Activated CD4-positive, CD25-positive, alpha-beta regulatory T cell treated with anti-CD3 and anti-CD28 coated beads, Interleukin-2, amount 50 U/mL, for 24 hours (primary cell): Measurements from ENCODE around the gene ADAMTS12.

ENCODE experiments used
- ATAC-seq, 2 donors: fragments of 150-1000 bp; cut with Tn5 transposase; one replicate each; pipeline ENCODE4 v1.10.0; 2021; ENCODE audit warnings: mild to moderate bottlenecking in 1 of 2, moderate library complexity in 1 of 2

Gene ADAMTS12

DNA sequence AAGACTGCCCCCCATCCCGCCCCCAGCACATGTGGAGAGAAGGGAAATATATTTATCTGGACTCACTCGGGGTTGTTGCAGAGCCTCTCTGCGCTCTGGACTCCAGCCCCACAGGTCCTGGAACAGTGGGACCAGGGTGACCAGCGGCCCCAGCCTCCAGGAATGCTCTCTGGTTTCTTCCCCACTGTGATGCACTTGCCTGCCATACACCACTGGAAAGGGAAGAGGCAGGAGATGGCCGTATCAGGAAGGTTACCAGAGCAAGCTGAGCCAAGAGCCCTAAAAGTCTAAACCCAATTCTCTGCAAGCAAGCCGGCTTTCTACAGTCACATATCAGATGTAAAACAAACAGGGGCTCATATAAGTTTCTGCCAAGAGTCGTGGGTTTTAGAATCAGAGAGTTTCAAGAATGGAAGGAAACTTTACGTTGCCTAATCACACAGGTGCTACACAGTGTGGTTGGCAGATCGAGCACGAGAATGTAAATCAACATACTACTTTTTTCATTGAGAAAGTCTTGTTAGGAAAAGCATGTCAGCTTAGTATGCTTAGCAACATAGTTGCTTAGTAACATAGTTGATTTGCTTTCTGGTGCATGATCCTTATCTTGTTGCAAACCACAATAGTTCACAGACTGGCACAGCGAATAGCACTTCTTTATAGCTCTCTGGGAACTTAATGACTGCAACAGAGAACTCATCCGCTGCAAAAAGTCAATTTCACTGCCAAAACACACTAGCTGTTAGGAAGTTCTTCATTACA lies 249.9 kb downstream of the ADAMTS12 start:
- ATAC-seq = no peak

DNA sequence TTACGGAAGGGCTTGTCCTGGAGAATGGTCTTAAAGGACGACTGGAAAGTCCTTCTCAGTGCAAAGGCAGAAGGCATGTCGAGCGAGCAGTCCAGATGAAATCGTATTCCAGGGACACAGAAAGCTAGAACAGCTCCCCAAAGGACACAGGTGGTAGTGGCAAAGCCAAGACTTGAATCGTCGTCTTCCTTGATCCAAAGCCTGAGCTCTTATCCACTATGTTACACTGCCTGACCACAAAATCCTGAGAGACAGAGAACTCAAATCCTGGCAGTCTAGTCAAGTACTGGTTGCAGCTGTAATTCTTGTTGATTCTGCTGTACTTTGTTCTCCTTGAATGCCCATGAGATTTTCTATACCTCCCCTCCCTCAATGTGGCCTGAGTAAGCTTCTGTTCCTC lies 252.3 kb downstream of the ADAMTS12 start:
- ATAC-seq = no peak

DNA sequence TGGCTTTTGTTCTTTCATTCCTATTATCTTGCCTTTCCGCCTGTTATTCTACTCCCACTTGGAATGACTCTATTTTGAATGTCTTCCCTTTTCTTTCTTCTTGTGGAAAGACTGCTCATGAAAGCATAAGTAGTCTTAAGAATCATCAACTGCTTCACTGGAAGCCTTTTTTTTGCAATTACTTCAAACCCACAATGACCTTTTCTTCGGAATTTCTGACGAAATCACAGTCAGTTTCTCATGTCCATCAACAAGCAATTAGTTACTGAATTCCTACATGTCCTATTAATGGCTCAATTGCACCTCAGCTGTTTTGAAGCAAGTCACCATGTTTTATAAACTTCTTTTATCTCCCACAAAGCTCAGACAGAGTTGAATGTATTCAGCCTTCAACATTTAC lies 254.8 kb downstream of the ADAMTS12 start:
- no peak for ATAC-seq

DNA sequence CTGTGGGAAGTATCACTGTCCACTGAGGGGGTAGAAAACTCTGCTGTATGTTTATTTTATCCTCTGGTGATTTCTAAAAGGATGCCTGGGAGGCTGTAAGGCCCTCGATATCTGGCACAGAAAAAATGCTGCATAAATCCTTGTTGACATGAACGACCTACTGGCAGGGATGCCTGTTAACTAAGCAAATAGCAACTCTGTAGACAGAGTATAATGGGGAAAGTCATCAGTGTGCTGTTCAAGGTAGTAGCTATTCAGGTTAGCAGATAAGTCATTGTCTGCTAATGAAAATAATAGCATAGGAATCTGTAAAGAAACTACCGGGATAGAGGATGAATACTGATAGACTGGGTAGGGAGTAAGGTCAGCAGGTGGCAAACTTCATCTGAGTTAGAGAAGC lies 256.2 kb downstream of the ADAMTS12 start:
- no peak for ATAC-seq

DNA sequence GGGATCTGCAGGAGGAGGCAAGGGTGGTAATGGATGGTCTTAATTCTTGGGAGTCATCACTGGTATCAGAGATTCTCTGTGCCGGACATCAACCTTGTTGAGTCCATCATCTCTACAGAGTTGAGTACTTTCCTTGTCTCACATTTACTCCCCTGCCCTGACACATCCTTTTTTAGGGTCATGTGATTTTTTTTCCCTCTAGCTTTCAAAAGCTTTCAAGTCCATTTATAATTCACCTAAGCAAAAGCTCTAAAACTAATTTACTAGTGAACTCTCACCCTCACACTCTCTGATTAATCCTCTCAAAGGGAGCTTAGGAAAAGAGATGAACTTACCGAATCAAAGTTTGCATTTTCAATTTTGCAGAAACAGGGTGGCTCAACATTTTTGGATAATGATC lies 258.1 kb downstream of the ADAMTS12 start:
- no peak for ATAC-seq

DNA sequence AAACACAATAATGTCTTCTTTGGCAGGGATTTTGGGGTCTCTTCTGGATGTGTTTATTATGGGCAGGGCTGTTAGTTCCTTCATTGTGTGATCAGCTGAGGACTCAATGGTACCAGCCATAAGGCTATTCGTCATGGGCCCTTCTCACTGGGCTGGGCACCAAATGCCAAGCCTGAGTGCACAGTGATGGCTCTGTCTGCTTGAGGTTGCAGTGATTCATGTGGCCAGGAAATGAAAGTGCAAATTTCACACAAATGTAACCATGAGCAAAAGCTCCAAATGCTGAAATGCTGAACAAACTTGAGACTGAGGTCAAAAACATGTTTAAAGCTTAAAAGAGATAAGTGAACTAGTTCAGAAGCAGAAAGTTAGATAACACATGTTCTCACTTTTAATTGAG lies 260.0 kb downstream of the ADAMTS12 start:
- ATAC-seq = no peak

DNA sequence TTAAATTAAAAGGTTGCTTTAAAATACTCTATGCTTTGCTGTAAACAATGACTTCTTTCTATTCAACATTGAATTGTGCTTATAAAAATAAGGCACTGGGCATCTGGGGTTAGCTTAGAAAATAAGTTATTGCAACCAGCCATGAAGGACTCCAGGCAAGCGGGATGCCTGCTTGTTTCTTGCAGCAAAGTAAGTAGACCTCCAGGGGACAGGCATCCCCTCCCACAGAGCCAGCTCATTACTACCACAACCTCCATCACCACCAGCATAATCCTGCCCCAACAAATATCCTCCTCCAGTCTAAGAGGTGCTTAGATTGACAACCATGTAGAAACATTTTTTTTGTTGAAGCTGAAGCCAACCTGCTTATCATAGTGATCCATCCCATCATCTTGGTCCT lies 260.7 kb downstream of the ADAMTS12 start:
- ATAC-seq = no peak

DNA sequence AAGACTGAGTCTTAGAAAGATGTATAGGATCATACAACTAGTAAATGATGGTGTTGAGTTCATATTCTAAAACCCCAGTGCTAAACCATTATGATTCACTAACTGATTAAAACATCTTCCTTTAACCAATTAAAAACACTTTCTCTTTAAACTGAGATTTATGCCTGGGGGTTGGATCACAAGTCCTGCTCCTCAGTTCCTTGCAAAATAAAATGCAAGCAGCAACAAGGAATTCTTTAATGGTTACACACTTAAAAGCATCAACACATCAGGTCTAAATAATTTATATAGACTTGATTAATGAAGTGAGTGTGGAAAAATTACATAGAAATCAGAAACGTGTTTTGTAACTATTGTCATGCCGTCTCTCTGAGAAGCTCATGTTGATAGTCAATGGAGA lies 261.8 kb downstream of the ADAMTS12 start:
- no peak for ATAC-seq

DNA sequence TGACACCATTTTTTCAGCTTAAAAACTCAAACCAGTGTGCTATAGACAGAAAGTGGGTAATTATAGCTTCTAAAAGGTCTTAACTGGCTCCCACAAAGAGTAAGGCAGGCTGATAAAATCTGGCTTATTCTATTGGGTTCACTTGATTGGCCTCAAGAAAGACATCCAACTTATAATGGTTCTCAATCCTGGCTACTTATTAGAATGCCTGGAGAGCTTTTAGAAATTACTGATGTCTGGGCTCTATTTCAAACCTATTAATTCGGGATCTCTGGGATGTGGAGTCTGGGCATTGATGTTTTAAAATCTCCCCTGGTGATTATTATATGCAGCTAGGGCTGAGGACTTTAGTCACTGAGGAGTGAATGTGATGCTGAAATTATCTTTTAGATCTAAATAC lies 263.0 kb downstream of the ADAMTS12 start:
- ATAC-seq = no peak

DNA sequence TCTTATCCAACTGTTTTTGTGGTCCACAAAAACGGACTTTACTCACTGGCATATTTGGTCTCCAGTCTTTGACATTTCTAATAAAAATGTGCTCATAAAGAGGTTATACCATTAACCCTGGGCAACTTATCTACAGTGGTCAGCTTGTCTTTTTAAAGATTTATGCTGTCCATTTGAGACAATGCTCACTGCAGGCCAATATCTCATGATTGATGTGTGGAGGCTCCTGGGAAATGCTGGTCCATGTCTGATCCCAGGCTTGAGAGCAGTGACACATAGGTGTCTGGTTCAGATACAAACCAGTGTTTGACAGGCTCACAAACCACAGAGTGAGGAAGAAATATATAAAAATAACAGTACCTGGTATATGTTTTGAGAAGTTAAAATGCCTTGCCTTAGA lies 270.3 kb downstream of the ADAMTS12 start:
- ATAC-seq = no peak

DNA sequence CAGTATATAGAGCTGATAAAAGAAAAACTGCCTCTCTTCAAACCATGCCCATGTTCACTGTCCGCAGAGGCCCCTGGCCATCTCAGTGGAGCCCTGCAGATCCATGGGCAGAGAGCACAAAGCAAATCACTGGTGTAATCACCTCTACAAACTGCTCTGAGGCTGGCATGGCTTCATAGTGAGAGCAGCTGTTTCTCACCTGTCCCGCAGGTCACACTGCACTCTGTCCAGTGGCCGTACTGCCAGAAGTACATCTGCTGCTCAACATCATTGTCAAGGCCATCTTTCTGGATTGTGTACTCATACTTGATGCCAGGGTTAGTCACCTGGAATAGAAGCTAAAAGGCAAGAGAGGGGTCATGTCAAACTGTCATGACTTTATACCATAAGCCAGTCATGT lies 277.8 kb downstream of the ADAMTS12 start:
- no peak for ATAC-seq

DNA sequence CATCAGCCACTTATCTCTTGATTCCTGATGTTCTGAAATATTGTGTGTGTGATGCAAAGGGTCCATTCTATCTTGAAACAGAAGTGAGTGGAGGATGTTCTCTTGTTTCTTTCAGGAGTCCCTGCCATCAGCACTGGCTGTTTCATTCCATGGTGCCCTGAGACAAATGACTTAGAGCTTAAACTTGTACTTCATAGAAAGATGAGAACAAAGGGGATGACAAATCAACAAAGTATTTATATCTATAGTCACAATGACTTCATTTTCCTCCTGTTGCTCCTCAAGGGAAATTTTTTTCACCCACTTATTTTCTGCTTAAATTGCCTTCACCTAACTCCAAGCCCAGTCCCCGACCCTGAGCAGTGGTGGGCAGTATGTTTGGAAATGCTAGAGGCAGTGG lies 279.4 kb downstream of the ADAMTS12 start:
- no peak for ATAC-seq

DNA sequence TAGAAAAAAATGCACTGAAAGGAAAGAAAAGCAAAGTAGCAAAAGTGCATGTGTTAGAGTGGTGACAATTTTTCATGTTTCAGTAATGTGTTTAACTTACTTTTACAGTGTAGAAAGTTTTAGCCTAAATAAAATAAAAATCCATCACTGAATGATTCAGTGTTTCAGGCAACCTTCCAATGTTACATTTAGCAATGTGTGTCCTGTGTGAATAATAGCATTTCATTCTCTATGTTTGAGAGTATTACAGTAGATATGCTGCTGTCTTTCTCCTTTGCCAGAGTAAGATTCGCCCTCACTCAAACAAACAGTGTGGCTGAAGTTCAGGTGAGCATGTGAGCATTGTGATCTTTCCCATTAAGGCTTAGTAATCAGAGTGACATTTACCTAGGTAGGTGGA lies 279.9 kb downstream of the ADAMTS12 start:
- ATAC-seq = no peak

DNA sequence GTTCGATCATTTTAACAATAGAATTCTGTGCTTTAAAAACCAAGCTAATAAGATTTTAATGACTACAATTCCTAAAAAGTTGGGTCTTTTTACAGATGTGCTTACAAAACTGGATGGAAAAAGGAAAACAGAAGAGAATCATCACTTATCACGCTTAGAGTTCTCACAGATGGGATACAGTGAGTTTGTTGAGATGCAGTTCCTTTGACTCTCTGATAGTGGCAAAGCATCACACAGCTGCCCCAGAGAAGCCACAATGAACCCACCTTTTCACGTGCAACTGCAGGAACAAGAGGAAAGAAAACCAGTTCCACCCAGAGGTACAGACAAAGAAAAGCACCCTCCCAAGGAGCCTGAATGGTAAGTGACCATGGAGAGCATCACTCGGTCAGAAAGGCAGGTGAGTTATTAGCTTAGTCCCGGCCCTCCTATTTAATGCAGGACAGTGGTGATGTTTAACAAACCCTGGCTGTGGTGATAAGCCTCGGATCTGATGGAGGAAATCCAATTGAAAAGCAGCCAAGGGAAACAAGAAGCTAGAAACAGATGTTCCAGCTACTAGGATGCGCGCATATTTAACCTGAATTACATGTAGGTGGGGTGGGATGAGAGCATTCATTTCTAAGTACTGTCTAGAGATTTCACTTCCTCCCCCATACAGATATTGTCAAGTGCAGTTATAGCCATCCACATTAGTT lies 283.3 kb downstream of the ADAMTS12 start:
- ATAC-seq = no peak

DNA sequence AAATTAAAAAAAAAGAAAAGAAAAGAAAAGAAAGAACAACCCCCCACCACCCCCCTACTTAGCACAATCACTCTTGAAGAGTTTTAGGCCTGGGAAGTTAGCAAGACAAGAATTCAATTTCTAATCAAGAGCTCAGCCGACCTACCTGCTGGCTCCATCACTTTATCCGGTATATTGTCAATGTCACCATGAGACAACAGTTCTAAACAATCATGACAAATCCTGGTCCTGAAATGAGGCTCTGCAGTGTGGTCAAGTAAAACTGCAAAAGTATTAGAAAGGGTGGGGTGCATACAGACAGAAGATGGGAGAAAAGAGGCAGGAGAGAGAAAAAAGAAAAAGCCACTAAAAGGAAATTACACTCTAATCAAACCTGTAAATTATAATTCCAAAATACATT lies 287.3 kb downstream of the ADAMTS12 start:
- ATAC-seq = no peak

DNA sequence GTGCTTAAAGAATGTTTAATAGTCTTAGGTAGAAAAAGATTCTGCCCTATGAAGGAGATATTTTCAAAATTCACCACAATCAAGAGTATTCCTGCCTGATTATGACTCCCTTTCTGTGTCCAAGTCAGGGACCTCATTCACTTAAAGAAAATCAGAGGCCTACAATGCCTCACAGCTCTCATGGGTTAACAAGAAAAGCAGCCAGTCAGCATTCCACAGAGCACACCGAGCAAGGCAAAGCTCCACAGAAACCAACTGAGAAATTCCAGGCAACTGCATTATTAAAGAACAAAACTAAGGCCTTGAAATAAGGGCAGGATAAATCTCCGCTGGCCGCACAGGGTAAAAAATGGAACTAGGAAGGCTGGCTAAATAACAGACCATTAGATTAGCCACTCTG lies 289.9 kb downstream of the ADAMTS12 start:
- no peak for ATAC-seq

DNA sequence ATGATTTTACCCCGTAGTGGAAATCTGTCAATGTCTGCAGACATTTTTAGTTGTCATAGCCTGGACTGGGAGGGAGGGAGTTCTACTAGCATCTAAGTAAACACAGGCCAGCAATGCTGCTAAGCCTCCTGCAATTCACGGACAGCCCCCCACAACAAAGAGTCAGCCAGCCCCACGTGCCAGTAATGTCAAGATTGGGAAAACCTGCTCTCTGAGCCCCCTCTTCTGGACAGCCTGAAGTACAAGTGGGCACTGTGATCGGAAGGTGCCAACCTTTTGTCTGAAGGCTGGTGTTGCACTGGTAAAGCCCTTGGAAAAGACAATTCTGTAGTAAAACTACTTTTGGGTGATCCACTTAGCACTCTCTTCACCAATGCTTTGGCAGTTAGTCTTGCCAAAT lies 296.5 kb downstream of the ADAMTS12 start:
- no peak for ATAC-seq

DNA sequence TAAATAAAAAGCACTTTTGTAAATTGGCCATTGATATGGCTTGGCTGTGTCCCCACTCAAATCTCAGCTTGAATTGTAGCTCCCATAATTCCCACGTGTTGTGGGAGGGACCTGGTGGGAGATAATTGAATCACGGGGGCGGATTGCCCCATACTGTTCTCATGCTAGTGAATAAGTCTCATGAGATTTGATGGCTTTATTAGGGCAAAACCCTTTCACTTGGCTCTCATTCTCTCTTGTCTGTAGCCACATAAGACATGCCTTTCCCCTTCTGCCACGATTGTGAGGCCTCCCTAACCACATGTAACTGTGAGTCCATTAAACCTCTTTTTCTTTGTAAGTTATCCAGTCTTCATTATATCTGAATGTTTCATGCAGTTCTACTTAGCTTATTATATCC lies 297.8 kb downstream of the ADAMTS12 start:
- ATAC-seq = no peak

DNA sequence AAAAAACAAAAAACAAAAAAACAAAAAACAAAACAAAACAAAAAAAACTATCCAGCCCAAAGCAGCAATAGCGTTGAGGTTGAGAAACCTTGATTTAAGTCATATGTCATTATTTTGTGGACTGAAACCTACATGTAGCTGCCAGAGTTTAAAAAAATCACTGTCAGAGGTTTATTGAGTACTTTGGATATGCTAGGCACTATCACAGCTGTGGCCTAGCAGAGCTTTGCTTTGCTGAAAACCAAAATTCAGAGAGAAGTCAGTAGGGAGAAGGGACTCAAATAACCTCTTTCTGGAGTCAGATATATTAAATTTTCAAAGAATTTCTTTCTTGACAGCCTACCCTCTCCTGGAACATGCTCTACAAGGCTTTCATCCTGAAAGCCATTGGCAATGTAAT lies 299.5 kb downstream of the ADAMTS12 start:
- no peak for ATAC-seq

DNA sequence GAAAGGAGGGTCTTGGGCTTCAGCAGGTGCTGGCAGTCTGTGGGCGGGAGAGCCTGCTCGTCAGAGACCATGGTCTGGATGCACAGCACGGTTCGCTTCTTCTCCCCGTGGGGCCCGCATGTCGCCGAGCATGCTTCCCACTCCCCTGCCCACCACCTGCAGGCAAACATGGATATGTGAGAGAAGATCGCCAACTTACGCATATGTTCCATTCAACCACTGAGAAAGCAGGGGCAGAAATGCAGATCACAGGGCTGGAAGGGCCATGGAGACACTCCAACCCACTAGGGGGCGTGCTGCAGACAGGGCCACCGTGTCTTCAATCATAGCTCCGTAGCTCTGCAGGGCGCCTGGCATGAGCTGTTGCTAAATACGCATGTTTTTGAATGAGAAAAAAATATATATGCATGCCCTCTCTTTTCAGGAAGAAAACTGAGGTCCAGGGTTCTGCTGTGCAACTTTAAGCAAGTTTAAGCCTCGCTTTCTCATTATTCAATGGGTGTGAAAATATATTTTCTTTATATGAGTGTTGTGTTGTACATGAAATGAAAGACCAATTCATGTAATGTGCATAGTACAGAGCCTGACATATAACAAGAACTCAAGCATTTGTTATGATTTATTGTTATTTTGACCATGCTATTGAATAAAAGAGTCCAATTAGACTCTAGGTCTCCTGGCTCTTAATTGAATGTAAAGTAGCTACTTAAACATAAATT lies 303.0 kb downstream of the ADAMTS12 start:
- peak in 1 of 2 donors; percentile 24 for ATAC-seq

DNA sequence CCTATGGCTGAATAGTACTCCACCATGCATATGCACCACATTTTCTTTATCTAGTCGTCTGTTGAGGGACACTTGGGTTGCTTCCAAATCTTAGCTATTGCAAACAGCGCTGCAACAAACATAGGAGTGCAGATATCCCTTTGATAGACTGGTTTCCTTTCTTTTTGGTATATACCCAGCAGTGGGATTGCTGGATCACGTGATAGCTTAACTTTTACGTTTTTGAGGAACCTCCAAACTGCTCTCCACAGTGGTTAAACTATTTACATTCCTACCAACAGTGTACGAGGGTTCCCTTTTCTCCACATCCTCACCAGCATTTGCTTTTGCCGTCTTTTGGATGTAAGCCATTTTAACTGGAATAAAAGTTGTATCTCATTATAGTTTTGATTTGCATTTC lies 308.5 kb downstream of the ADAMTS12 start:
- ATAC-seq = no peak

DNA sequence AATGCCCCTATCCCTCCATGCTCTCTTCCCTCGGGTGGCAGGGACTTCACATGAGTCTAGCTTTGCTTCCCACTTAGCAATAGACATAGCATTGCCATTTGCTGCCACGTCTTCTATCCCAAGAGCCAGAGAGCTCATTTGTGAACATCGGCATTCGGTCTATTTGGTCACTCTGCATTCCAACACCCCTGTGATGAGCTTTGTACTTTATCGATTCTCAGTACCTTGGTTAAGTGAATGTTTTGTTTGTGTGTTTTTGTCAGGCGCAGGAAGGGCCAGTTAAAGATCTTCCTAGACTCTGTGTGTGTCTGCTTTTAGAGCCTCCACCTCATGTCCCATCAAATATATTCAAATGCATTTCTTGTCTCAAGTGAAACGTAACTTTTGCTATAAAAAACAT lies 309.4 kb downstream of the ADAMTS12 start:
- ATAC-seq = no peak

DNA sequence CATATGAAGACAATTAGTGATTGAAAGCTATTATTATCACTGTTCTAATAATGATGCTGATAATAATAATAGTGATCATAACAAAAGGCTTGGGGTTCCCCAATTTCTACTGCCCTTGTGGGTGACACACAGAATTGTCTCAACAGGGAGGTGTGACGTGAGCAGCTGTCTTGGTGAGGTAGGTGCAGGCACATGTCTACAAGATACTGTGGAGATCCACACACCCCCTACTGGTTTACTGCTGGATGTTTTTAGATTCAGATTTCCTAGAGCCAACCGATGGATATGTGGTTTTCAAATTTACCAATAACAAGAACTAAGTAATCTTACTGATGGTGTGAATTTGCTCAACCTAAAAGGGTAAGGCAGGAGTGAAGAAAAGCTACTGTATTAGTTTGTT lies 312.0 kb downstream of the ADAMTS12 start:
- no peak for ATAC-seq

DNA sequence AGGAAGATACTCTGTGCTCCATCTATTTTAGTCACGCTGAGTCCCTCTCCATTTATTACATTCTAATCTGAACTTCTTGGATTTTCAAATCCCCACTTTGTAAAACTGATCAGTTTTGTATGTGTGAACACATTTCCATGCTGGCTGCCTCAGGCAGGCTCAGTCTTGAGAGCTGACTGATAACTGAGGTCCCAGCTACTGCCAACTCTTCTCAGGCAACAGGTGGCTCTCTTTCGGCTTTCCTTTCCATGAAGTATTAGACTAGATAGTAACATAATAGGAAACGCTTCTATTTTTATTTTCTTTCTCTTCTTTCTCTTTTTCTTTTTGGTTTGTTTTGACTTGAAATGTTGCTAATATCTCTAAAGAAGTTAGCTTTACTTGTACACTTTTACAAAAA lies 312.6 kb downstream of the ADAMTS12 start:
- no peak for ATAC-seq
